ENCODE results near the gene OR10A2. TPM values are rescaled to one million over a fixed set of nuclear protein-coding genes. Genes with fewer than 3 reads are reported as not detected.

The OR10A2 gene, protein sequence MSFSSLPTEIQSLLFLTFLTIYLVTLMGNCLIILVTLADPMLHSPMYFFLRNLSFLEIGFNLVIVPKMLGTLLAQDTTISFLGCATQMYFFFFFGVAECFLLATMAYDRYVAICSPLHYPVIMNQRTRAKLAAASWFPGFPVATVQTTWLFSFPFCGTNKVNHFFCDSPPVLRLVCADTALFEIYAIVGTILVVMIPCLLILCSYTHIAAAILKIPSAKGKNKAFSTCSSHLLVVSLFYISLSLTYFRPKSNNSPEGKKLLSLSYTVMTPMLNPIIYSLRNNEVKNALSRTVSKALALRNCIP
- not detected in 2 replicates for polyA plus RNA-seq
- not detected in 2 replicates for polyA minus RNA-seq

DNA sequence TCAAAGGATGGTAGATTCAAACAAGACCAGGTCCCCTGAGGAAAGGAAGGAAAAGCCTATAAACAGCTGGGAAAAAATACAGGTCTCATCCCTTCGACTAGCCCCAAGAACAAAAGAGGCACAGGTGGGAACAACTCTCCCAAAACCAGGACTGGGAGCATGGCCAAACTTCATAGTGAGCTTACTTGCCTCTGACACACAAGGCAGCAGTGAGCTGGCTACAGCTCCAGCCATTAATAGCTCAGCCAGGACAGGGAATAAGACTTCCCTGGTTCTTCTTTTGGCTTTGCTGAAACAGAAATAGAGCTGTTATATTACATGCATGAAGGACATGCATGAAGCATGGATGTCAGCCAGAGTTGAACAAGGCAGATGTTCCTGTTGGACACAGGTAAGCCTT, at the start of gene OR10A2:
OR10A2 (plus strand) TSS at position 97 of the 400 bp plus-strand sequence. CDS start 6,698 bp downstream, outside the sequence.
- Histone ChIP-seq H3K27me3 (ENCODE audit: insufficient read depth, low read depth, low read length) (no peaks in the 10 kb centered on the region), H3K79me2 (replicated peaks; ENCODE audit: insufficient read depth, low read length) (no peaks in the 10 kb centered on the region), H3K9me2 (ENCODE audit: insufficient read depth, low read length) (no peaks in the 10 kb centered on the region), H3K36me3 (ENCODE audit: insufficient read depth, low read length) (no peaks in the 10 kb centered on the region), H3K9me3 (ENCODE audit: low read length) (no peaks in the 10 kb centered on the region), H3K4me3 (ENCODE audit: low read length) (no peak within 1 kb of the TSS), H3K9ac (ENCODE audit: low read length) (no peak within 1 kb of the TSS), H2AFZ (ENCODE audit: low read depth, low read length) (no peak within 1 kb of the TSS), H3F3A (ENCODE audit: insufficient read depth, low read length, poor library complexity, severe bottlenecking) (no peaks in the 10 kb centered on the region), H3K4me2 (ENCODE audit: low read length) (no peak within 1 kb of the TSS), H4K20me1 (ENCODE audit: insufficient read depth) (no peaks in the 10 kb centered on the region), H3K27ac (ENCODE audit: low read length) (no peak within 1 kb of the TSS)
- TF ChIP-seq EZH2 (IDR thresholded peaks at IDR 0.05; ENCODE audit: borderline replicate concordance, insufficient read depth, low read length, poor library complexity, severe bottlenecking): no peak
- TF ChIP-seq RAD21 (conservative IDR thresholded peaks at IDR 0.05): no peak
- no peak for TF ChIP-seq CTCF (IDR thresholded peaks at IDR 0.05; ENCODE audit: poor library complexity, severe bottlenecking)

DNA sequence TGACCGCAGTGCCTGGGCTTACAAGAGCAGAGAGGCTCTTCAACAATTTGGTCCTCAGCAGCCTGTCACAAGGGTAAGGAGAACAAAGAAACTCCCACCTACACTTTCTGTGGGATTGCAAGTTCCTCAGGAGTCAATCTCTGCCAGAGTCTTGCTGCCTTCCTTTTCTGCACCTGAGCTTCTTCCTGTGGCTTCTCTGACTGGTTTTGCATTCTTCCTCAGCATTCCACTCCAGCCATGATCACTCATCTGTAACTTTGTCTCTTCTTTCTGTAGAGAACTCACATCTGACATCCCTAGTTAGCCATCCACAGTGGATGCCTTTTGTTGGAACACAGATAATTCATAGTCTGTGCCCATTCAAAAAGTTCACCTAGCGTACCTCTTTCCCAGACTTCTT, 49.2 kb upstream of the OR10A2 start:
- no peak overlapping the region for H2AFZ ChIP-seq (ENCODE audit: low read depth, low read length)

More for the DNA sequence above, 49.2 kb upstream of the OR10A2 start:
- TF ChIP-seq, protein P1, sequence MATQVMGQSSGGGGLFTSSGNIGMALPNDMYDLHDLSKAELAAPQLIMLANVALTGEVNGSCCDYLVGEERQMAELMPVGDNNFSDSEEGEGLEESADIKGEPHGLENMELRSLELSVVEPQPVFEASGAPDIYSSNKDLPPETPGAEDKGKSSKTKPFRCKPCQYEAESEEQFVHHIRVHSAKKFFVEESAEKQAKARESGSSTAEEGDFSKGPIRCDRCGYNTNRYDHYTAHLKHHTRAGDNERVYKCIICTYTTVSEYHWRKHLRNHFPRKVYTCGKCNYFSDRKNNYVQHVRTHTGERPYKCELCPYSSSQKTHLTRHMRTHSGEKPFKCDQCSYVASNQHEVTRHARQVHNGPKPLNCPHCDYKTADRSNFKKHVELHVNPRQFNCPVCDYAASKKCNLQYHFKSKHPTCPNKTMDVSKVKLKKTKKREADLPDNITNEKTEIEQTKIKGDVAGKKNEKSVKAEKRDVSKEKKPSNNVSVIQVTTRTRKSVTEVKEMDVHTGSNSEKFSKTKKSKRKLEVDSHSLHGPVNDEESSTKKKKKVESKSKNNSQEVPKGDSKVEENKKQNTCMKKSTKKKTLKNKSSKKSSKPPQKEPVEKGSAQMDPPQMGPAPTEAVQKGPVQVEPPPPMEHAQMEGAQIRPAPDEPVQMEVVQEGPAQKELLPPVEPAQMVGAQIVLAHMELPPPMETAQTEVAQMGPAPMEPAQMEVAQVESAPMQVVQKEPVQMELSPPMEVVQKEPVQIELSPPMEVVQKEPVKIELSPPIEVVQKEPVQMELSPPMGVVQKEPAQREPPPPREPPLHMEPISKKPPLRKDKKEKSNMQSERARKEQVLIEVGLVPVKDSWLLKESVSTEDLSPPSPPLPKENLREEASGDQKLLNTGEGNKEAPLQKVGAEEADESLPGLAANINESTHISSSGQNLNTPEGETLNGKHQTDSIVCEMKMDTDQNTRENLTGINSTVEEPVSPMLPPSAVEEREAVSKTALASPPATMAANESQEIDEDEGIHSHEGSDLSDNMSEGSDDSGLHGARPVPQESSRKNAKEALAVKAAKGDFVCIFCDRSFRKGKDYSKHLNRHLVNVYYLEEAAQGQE (IDR thresholded peaks at IDR 0.05; ENCODE audit: borderline replicate concordance): no peak
- no peak for TF ChIP-seq RAD21 (conservative IDR thresholded peaks at IDR 0.05)
- TF ChIP-seq CTCF (IDR thresholded peaks at IDR 0.05; ENCODE audit: poor library complexity, severe bottlenecking): no peak
- no peak for TF ChIP-seq MXI1 (conservative IDR thresholded peaks at IDR 0.05; ENCODE audit: poor library complexity, severe bottlenecking)
- TF ChIP-seq EP300 (conservative IDR thresholded peaks at IDR 0.05; ENCODE audit: poor library complexity, severe bottlenecking): no peak
- TF ChIP-seq EZH2 (IDR thresholded peaks at IDR 0.05; ENCODE audit: borderline replicate concordance, insufficient read depth, low read length, poor library complexity, severe bottlenecking): no peak
- TF ChIP-seq TAF1 (IDR thresholded peaks at IDR 0.05; ENCODE audit: low read depth): no peak
- TF ChIP-seq SMC3 (conservative IDR thresholded peaks at IDR 0.05; ENCODE audit: poor library complexity): no peak
- no peak for TF ChIP-seq POLR2AphosphoS5 (IDR thresholded peaks at IDR 0.05)
- Histone ChIP-seq H4K20me1 (ENCODE audit: insufficient read depth) (no peaks in the 10 kb centered on the region), H3K9me2 (ENCODE audit: insufficient read depth, low read length) (no peaks in the 10 kb centered on the region), H3K9ac (ENCODE audit: low read length) (no peak overlapping the region), H3F3A (ENCODE audit: insufficient read depth, low read length, poor library complexity, severe bottlenecking) (no peaks in the 10 kb centered on the region), H3K4me2 (ENCODE audit: low read length) (no peak overlapping the region), H3K79me2 (replicated peaks; ENCODE audit: insufficient read depth, low read length) (no peaks in the 10 kb centered on the region), H3K27ac (ENCODE audit: low read length) (no peak overlapping the region), H3K9me3 (ENCODE audit: low read length) (no peaks in the 10 kb centered on the region), H3K4me3 (ENCODE audit: low read length) (no peak overlapping the region), H3K27me3 (ENCODE audit: insufficient read depth, low read depth, low read length) (no peaks in the 10 kb centered on the region), H3K36me3 (ENCODE audit: insufficient read depth, low read length) (no peaks in the 10 kb centered on the region)
